SKM-1 (cell line): Measurements from ENCODE around the gene CTBP2.
"Not testable (repeated sequence)": the region's sequence is repeated elsewhere in the genome, so short reads cannot be mapped to it uniquely, and the experiment has no call there.

Experiments
- DNase-seq: peaks from one replicate; lab custom pipeline; 2025; ENCODE audit not compliant: unreplicated experiment; lab: John Stamatoyannopoulos, UW

The CTBP2 gene

DNA sequence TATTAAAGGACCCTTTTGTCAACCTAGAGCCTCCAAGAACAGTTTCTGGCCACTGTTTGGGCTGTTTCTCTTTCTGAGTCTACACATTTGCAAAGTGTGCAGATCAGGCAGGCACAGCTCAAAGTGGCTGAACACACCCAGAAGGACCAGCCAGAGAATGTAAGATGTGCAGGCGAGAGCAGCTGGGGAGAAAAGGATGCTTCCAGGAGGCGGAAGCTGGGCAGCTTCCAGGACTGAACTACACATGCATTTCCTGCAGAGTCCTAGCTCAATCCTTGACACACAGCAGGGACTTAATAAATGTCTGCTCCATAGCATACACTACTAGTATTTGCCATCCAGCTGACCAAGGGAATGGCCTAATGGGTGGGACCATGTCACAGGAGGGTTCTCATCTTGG is 70.9 kb downstream of the CTBP2 start:
- no peak for DNase-seq

DNA sequence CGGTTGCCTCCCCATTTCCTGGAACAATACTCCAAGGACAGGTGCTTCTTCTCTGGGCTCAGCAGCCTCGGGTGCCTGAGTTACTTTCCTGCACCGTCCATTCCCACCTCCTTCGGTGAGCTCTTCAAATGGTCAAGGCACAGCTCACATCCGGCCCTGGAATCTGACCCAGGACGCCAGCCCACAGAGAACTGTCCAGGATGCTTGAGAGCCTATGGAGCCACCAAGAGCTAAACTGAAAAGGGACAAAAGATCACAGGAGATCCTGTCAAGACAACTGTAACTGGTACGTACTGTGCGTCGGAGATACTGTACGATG is 72.5 kb downstream of the CTBP2 start:
- no peak for DNase-seq

DNA sequence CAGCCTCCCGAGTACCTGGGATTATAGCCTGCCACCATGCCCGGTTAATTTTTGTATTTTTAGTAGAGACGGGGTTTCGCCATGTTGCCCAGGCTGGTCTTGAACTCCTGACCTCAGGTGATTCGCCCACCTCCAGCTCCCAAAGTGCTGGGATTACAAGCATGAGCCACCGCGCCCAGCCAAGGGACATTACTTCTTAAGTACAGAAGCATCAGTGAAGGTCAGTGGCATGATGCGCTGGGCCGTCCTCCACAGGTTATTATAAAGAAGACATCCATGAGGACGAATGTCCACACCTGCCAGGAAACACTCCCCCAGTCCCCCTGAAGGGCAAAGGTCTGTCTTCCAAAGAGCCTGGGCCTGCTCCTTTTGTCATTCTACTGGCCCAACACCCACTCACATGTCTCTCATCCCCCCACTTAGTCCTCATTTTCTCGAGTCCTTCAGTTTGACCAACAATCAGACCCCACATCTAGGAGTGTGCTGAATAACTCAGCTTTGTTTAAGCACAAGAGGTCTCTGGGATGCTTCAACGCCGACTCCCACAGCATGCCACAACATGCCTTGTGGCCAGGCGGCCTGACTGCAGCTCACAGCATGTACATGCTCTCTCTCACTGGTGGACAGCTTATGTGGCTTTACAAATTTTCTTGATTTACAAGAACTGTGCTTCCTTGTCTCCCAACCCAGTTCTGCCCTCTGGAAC is 73.0 kb downstream of the CTBP2 start:
- DNase-seq, result no peak

DNA sequence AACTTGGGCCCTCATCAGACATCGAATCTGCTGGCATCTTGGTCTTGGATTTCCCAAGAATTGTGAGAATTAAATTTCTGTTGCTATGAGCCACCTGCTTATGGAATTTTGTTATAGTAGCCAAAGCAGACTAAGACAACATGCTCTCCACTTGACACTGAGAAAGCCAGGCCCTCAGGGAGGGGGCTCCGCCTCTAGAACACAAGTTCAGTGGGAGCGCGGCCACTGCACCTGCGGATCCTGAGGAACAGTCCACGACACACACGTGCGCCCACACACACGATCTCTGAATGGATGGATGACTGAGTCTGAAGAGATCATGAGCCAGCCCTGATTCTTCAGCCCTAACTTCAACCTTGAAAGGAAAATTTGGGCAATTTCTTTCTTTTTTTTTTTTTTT is 73.7 kb downstream of the CTBP2 start:
- no peak for DNase-seq

DNA sequence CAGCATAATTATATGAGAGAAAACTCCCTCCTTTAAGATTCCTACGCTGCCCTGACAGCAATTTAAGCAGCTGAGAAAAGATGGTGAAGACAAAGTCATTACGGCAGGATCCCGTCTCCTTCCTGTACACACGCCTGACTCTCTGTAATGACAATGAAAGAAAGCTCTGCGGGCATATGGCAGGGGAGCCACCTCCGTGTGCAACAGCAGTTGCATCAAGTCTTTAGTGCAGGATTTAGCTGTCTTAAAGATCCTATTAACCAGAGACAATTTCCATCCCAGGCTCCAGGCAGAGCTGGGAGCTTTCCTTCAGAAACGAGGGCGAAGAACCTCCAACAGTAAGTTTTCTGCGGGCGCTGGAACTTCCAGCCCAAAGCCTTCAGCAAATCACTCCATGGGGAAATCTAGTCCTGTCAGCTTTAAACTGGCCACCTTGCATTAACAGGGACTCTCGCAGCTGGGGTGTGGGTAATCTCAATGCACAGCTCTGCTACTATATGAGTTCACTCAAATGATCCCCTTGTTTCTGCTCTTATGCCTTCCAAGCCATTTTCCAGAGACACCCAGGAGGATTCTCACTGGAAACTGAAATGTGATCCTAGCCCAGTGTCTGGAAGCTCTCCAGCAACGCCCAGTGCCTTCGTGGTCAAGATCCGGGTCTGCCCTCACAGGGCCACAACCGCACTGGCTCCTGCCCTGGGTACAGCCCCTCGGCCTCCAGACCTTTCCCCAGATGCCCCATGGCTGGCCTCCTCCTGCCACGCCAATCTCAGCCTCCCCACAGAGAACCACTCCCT is 74.9 kb downstream of the CTBP2 start:
- no peak for DNase-seq

DNA sequence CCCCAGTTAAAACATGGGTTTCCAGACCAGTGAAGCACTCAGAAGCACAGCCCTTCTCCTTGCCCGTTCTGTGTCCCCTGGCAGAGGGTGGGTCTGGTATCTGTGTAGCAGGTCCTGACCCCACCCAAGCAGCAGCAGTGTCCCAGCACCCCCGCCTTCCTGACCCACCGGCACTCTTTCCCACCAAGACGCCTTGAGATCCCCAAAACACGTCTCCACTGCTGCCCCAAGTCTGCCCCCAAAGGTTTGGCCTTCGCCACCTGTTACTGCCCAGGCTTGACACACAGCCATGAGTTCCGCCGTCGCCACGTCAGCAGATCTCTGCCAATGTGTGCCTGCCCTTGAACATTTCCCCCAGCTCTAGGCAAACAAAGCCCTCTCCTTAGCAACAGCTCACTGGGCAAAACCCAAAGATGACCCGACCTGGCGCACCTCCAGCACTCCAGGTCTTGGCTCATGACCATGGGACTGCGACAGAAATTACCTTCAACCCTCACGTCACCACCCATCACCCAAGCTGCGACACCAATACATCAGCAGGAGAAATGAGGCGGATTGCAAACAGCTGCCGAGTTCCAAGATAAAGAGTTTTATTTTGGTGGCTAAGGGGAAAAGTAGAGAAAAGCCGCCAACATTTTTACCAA is 75.6 kb downstream of the CTBP2 start:
- no peak for DNase-seq

DNA sequence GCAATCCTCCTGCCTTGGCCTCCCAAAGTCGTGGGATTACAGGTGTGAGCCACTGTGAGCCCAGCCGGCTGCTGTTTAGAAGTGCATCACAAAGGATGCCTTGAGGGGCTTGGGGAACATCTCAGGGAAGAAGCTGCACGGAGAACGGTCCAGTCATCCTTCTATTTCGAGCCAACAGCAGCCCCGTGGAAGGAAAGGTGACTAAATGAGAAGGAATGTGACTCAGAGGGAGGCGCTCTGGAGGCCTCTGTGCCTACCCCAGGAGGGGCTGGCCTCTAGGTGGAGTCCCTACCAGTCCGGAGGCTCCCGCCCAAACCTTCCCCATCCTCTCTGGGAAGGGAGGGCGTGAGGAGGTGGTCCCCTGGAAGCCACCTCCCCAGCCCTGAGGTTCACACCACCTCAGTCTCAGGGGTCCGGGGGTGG is 76.2 kb downstream of the CTBP2 start:
- DNase-seq, result no peak

DNA sequence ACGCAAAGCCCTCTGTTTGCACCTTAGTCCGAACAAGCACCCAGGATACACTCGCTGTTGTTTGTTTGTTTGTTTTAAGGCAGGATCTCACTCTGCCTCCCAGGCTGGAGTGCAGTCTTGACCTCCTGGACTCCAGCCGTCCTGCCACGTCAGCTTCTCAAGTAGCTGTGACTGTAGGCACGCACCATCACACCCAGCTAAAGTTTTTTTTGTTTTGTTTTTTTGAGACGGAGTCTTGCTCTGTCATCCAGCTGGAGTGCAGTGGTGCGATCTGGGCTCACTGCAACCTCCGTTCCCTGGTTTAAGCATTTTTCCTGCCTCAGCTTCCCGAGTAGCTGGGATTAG is 76.8 kb downstream of the CTBP2 start:
- no peak for DNase-seq

DNA sequence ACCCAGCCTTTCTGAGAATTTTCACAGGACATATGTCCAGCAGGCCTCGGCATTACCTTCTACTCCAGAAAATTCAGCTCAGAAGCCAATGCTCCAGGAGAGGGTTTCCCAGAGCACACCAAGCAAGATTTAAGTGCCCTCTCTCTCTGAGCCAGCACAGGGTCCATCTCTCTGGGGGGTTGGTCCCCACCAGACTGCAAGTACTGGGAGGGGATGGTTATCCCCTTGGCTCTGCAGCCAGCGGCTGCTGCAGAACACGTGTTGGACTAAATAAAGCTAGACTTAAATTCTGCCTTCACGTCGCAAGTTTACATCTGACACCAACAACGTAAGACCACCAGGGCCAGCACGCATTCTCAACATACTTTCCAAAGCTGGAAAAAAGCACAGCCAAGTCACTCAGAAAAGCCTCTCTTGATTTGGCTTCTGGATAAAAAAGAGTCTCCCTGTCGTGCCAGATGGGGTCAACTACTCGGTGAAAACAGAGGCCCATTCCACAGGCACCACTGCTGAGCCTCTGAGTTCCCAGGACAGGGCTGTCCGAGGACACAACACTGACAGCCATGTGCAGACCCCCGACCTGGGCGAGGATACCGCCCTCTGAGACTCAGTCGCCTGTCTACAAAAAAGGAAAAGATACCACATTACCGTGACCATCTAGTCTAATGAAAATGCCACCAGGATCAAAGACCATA is 77.3 kb downstream of the CTBP2 start:
- DNase-seq, result no peak

DNA sequence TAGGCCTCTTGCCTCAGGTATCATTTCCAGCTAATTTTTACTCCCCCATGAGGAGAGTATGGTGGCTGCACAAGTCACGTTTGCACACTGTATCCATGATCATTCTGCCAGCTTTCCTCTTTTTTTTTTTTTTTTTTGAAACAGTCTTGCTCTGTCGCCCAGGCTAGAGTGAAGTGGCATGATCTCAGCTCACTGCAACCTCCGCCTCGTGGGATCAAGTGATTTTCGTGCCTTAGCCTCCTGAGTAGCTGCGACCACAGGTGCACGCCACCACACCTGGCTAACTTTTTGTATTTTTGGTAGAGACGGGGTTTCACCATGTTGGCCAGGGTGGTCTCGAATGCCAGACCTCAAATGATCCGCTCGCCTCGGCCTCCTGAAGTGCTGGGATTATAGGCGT is 77.9 kb downstream of the CTBP2 start:
- DNase-seq, result not testable (repeated sequence)

DNA sequence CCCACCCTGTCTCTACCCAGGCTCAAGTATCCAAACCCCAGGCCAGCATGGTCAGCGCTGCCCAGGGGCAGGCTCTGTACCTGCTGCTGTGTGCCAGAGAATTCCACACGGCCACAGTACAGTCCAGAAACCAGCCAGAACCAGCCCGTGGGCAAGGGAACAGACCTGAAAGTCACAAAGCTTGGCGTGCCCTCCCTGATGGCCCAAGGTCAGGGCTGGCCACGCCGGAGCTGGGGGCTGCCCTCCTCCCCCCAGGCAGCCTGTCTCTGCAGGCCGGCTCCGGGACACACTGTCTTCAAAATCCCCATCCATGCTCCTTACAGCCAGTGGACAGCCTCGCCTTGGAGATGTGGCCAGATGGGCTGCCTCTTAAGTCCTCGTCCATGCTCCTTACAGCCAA is 78.4 kb downstream of the CTBP2 start:
- DNase-seq, result no peak

DNA sequence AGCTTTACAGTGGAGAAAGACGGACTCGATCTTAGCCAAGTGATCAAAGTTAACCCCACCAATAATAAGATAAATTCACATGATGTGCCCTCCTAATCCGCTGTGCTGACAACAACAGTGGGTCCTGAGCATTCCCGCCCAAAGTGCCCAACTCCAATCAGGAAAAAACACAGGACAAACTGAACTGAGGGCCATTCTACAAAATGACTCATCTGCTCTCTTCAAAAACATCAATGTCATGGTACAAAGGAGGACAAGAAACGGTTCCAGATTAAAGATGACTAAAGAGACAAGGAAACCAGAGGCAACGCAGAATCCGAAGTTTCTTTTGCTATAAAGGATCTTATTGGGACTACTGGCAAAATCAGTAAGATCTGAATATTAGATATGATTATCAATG is 79.4 kb downstream of the CTBP2 start:
- no peak for DNase-seq

DNA sequence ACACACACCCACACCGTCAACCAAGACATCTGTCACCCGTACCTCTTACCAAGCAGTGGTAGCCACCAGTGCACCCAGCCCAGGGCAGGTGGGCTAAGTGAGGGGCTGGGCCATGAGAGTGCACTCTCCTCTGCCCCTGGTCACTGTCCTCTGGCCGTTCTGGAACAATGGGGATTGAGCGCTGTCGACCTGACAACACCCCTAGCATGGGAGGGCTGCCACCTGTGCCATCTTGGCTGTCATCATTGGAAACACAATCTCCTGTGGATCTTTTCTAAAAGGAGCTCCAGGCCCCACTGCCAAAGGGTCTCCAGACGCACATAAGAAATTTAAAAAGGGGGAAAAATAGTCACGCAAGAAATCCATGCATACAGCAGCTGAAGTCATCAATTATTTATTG is 80.1 kb downstream of the CTBP2 start:
- DNase-seq, result no peak

DNA sequence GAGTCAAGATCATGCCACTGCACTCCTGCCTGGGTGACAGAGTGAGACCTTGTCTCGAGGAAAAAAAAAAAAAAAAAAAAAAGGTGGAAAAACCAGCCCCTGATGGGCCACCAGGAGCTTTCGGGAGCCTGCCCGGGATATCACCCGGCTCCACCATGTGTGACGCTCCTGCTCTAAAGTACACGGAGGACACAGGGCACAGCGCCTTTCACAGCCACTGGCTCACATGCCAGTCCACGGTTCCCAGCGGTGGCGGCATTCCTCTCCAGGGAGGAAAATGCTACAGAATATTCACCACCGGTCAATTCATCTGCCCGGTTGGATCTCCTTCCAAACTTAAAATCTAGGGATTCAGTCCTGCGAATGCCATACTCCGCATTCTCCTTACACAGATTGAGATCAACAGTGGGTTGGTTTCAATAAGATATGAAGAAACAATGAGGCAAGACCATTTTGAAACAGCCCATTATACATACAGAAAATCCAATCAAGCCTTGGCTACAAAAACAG is 81.2 kb downstream of the CTBP2 start:
- DNase-seq, result no peak

DNA sequence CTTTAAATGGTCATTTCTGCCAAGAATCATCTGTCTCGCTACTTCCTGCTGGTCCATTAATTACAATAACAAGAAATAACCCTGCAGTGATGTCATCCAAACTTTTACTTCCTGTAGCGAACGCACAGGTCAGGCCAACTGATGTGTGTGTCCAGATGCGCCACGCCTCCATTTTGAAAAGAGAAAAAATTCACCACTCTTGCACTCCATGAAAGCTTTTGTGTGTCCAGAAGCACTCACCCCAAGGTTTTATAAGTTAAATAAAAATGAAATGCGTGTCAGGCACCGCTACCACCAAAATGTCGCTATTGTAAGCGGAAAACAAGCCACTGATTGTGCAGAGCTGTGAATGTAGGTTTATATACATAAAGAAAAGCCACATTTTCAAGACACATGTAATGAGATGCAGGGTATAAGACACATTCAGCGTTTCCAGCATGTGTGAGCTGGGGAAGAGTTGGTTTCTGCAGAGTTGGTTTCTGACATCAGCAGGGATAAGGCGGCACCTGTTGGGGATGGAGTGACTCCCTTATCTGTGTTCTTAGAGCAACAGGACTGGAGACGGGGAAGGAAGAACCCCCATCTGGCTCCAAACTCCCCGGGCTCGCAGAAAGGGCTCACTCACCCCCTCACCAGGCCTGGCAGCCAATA is 83.3 kb downstream of the CTBP2 start:
- no peak for DNase-seq

DNA sequence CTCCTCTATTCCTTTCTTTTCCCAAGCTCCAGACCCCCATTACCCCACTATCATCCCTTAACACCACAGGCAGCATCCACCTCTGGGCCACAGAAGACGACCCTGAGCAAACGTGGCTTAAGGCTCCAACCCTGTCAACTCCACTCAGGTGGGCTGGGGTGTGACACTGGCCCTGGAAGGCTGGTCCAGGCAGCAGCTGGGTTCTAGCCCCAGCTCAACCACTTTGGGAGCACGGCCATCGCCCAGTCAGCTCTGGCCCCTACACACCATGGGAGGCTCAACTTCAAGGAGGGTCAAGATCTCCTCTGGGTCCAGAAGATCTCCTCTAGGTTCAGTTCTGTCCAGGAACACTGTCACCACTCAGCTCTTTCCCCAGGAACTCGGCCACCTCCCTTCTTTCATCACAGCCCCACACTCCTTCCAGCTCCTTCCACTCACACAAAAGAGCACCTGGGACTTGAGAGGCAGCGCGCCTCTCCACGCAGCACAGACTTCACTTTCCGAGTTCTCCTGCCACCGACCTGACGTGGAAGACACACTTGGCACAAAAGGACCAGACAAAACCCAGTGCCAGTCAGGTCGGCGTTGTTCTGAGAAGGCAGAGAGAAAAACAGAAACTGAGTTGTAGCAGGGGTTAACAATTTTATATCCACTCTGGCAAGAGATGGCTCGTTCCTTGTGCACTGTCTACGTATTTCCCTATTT is 84.1 kb downstream of the CTBP2 start:
- DNase-seq, result no peak

DNA sequence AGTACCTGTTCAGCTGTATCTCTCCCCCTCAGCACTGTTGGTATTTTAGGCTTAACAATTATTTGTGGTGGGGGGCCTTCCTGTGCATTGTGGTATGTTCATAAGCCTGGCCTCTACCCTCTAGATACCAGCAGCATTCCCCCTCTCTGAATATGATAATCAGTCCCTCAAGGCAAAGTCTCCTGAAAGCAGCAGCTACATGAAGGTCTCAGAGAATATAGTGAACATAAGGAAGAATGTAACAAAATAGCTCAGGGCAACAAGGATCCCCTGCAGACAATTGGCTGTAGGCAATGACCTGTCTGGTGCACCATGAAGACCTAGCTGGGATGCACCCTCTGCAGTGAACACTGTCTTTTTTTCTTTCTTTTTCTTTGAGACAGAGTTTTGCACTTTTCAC is 86.4 kb downstream of the CTBP2 start:
- DNase-seq, result no peak

DNA sequence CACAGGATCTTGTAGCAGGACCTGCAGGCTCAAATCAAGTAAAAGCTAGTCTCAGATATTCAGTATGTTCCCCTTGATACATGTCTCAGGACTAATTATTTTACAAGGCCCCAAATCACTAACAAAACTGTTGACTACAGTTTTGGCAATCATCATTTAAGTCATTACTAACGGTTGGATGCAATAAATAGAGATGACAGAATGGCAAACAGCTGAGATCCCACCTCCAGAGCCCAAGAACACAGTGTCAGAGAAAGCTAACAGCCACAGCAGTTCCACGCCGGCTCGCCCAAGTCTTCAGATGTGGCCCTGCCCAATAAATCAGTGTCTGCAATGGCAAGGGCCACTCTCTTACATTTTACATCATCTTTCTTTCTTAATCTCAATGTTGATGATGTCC is 87.6 kb downstream of the CTBP2 start:
- no peak for DNase-seq

DNA sequence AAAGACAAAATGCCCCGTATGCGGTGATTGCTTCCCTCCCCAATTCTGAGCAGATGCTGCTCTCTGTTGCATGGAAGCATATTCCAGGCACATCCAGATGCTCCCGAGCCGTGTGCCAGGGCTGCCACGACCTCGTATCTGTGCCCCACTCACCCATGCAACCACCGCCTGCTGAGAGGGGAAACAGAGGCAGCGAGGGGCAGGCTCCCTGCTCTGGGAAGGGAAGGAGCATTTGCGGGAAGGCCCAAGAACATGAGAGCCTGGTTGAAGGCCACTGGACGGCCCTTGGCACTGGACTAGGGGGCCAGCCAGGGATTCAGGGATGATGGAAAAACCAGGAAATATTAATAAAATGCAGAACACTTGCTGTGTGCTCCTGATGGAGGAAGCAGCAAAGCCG is 89.4 kb downstream of the CTBP2 start:
- DNase-seq, result no peak

DNA sequence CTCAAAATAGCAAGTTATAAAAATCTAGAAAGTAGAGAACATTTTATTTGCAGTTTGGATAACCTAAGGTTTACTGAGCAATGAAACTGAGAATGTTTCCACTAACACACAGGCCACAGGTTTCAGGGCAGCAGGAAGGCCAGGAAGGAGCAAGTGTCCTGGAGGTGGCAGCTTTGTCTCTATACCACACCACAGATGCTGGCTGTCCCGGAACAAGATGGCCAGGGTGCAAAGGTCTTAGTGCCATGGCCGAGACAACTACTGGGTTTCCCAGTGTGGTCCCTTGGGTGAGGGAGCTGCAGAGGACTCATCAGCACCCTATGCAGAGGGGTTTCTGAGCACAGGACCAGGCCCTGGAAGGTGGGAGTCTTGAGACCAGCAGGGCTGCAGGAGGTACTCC is 92.0 kb downstream of the CTBP2 start:
- DNase-seq, result no peak

DNA sequence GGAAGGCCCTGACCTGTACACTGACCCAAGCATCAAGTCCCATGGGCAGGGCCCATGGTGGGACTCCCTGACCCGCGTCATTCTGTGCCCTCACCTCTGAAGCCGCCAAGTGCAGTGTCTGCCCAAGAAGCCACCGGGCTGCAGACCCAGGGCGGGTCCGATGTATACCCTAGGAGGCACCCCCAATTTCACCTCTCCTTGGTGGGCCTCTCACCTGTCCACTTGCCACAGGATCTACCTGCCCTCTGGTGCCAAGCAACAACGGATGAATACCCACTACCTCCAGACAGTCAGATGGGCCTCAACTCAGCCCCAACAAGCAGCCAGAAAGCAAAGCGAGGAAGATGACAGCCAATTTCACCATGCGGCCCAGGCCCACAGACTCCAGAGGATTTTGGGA is 92.6 kb downstream of the CTBP2 start:
- DNase-seq, result no peak
